Activated CD8-positive, alpha-beta T cell treated with anti-CD3 and anti-CD28 coated beads for 36 hours (primary cell): ENCODE data around the gene AMBRA1. TPM values are rescaled to one million over a fixed set of nuclear protein-coding genes. Genes with fewer than 3 reads are reported as not detected.

Experiments used
- ATAC-seq: fragments of 200-7000 bp; cut with Tn5 transposase; one replicate; pipeline ENCODE4 v1.10.0; 2021; ENCODE audit warnings: mild to moderate bottlenecking, moderate library complexity
- CTCF ChIA-PET: fragments of 350-600 bp; sonication (Branson Sonifier 250); formaldehyde crosslinking; loops from one replicate; lab custom pipeline; 2021; ENCODE audit warnings: antibody characterized with exemption; lab: Charles Lee
- POLR2A ChIA-PET: fragments of 350-600 bp; sonication (Branson Sonifier 250); formaldehyde crosslinking; loops from one replicate; lab custom pipeline; 2021; ENCODE audit warnings: antibody characterized with exemption; lab: Charles Lee
- DNase-seq: peaks from one replicate; pipeline ENCODE4 v3.0.0-alpha.2; 2020
- H3K27ac Mint-ChIP-seq: one replicate; pipeline ENCODE4 v1.8.0; 2021; ENCODE audit warnings: mild to moderate bottlenecking, mixed read lengths
- H3K27me3 Mint-ChIP-seq: one replicate; pipeline ENCODE4 v1.8.0; 2021; ENCODE audit warnings: mixed read lengths
- H3K36me3 Mint-ChIP-seq: one replicate; pipeline ENCODE4 v1.8.0; 2021; ENCODE audit warnings: low read depth, mixed read lengths
- H3K4me1 Mint-ChIP-seq: one replicate; pipeline ENCODE4 v1.8.0; 2021; ENCODE audit warnings: low read depth, mixed read lengths
- H3K4me3 Mint-ChIP-seq: one replicate; pipeline ENCODE4 v1.8.0; 2021; ENCODE audit warnings: mild to moderate bottlenecking, moderate library complexity, mixed read lengths
- H3K9me3 Mint-ChIP-seq: one replicate; pipeline ENCODE4 v1.8.0; 2021; ENCODE audit warnings: mixed read lengths
- CTCF ChIP-seq: fragments of 200-600 bp; IDR thresholded peaks from one replicate; pipeline ENCODE4 v1.8.0; 2022; ENCODE audit warnings: antibody characterized with exemption, mild to moderate bottlenecking
- intact Hi-C: fragments of 100-400 bp; cut with micrococcal nuclease; formaldehyde crosslinking; loops from one replicate; pipeline ENCODE4 v1.10.0; 2022
- total RNA-seq, 2 experiments: library from RNA; stranded (reverse); gene quantifications; one replicate each; pipeline ENCODE4 v1.2.3, GENCODE V29; 2021

Gene AMBRA1
- total RNA-seq: 10 to 100 TPM; 24.0 to 24.1 TPM

GRCh38 chr11:46593550-46594373 lies at the start of gene AMBRA1:
TSS of gene AMBRA1 (minus strand) at chr11:46594023. CDS start at chr11:46548380, 45,643 bp downstream.
- no peaks in the 10 kb centered on the region for H3K9me3 Mint-ChIP-seq
- intact Hi-C loops: no loop called here
- CTCF ChIA-PET: interaction anchor here (0.9 to 1.6 kb wide), 6 partner anchors 13 to 27 kb away, joined by 3 to 5 read pairs (median 4); partner anchors contain the start of genes ATG13 and HARBI1
- no peaks in the 10 kb centered on the region for H3K27me3 Mint-ChIP-seq
- peak within 1 kb of the TSS; percentile 97 for H3K4me3 Mint-ChIP-seq
- peak within 1 kb of the TSS; percentile 95 for H3K27ac Mint-ChIP-seq
- H3K36me3 Mint-ChIP-seq: peaks cover 2% of the 10 kb centered on the region
- peaks cover 36% of the 10 kb centered on the region for H3K4me1 Mint-ChIP-seq
- ATAC-seq: peak; percentile 92
- POLR2A ChIA-PET: interaction anchor here (0.6 to 2.3 kb wide), 16 partner anchors 13 to 1232 kb away, joined by 3 to 16 read pairs (median 3); partner anchors contain the start of genes ATG13 and HARBI1
- peak; percentile 95 for DNase-seq
- TF ChIP-seq CTCF: no peak

DNA sequence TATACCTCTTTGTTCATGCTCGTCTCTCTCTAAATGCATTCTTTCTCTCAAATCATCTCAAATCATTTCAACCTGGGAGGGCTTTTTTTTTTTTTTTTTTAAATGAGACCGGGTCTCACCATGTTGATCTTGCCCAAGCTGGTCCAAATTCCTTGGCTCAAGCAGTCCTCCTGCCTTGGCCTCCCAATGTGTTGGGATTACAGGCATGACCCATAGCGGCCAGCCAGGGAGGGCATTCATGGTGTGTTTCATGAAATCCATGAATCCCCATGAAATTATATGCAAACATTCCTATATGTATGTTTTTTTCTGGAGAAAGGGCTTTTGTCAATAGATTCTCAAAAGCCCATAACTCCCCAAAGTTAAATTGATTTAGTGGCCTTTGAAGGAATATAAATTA lies 49.7 kb upstream of the AMBRA1 start:
- H3K9me3 Mint-ChIP-seq: peaks cover 4% of the 10 kb centered on the region
- no peak for TF ChIP-seq CTCF
- DNase-seq (no peak), ATAC-seq (no peak)
- ChIA-PET CTCF (interaction anchor here (2.1 kb wide), 1 partner anchor 26 kb away, joined by 7 read pairs; the partner anchor contains the start of genes ATG13 and HARBI1), POLR2A (no interaction called here)
- H3K4me3 Mint-ChIP-seq: no peak overlapping the region
- H3K4me1 Mint-ChIP-seq: peaks cover 17% of the 10 kb centered on the region
- intact Hi-C loops: no loop called here
- H3K27ac Mint-ChIP-seq: no peak overlapping the region
- no peaks in the 10 kb centered on the region for H3K27me3 Mint-ChIP-seq
- peaks cover 32% of the 10 kb centered on the region for H3K36me3 Mint-ChIP-seq

DNA sequence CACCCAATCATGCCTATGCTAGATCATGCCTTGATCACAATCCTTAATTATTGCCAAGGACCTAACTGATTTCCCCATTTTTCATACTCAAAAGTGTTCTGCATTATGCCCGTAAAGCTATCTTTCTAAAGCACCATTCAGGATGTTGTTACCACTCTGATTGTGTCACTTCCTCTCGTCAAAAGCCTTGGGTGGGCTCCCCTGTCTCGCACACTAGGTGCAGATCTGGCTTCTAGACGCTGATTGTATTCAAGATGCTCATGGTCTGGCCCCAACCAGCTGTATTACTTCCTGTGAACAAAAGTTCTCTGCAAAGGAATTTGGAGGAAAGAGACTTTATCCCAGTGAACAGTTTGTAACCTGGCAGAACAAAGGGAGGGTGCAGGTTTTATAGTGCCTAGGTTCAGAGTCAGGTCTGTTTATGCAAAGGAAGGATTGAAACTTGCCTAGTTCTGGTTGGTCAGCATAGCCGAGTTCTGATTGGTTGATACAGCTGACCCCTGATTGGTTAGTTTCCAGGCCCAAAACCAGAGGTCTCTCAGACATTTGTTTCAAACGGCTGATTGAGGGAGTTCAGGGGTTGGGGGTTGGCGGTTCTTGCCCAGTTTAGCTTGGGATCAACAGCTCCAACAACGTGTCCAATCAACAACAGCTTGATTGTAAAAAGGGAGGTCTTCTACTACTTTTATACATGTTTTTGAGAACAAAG lies 49.0 kb upstream of the AMBRA1 start:
- H3K36me3 Mint-ChIP-seq: peaks cover 35% of the 10 kb centered on the region
- peak; percentile 37 for ATAC-seq
- H3K4me1 Mint-ChIP-seq: peaks cover 18% of the 10 kb centered on the region
- H3K27me3 Mint-ChIP-seq: no peaks in the 10 kb centered on the region
- TF ChIP-seq CTCF: no peak
- intact Hi-C loops: no loop called here
- peaks cover 4% of the 10 kb centered on the region for H3K9me3 Mint-ChIP-seq
- POLR2A ChIA-PET: no interaction called here
- no peak overlapping the region for H3K4me3 Mint-ChIP-seq
- DNase-seq: peak; percentile 9
- H3K27ac Mint-ChIP-seq: peak overlapping the region; percentile 73
- CTCF ChIA-PET: interaction anchor here (1.1 to 2.1 kb wide), 2 partner anchors 25 to 32 kb away, joined by 3 to 7 read pairs; partner anchors contain the start of genes ATG13 and HARBI1

GRCh38 chr11:46641639-46642038 lies 47.8 kb upstream of the AMBRA1 start:
- no peak for DNase-seq
- ATAC-seq: no peak
- Mint-ChIP-seq H3K36me3 (peaks cover 35% of the 10 kb centered on the region), H3K4me1 (peaks cover 18% of the 10 kb centered on the region), H3K9me3 (peaks cover 4% of the 10 kb centered on the region), H3K27me3 (no peaks in the 10 kb centered on the region), H3K27ac (no peak overlapping the region), H3K4me3 (no peak overlapping the region)
- intact Hi-C loops: no loop called here
- POLR2A ChIA-PET: no interaction called here
- CTCF ChIA-PET: interaction anchor here (2.1 kb wide), 1 partner anchor 24 kb away, joined by 7 read pairs; the partner anchor contains the start of genes ATG13 and HARBI1
- TF ChIP-seq CTCF: no peak
